ENCODE data around the gene PPFIBP2.
"Not testable (repeated sequence)": the region's sequence is repeated elsewhere in the genome, so short reads cannot be mapped to it uniquely, and the experiment has no call there.

Gene PPFIBP2

GRCh38 chr11:7655253-7656217, 141.7 kb downstream of the PPFIBP2 start:
- Histone ChIP-seq H3K4me1 (ENCODE audit: insufficient read depth, insufficient read length) (no peaks in the 10 kb centered on the region), H3K27me3 (ENCODE audit: insufficient read depth, insufficient read length) (no peaks in the 10 kb centered on the region), H3K4me3 (ENCODE audit: insufficient read length, low read depth) (no peak overlapping the region), H3K9me3 (ENCODE audit: insufficient read depth, low read length) (no peaks in the 10 kb centered on the region), H3K36me3 (ENCODE audit: insufficient read depth, insufficient read length, low read length) (peaks cover 35% of the 10 kb centered on the region), H3K9ac (ENCODE audit: insufficient read length, low read depth) (no peak overlapping the region)
- DNase-seq (ENCODE audit: low read depth, low spot score) = no peak
- TF ChIP-seq ZNF274 (IDR thresholded peaks at IDR 0.05; ENCODE audit: low read depth, low read length) = no peak
- no peak for TF ChIP-seq SUZ12 (IDR thresholded peaks at IDR 0.05; ENCODE audit: extremely low read depth, insufficient read depth, insufficient read length)
- TF ChIP-seq YY1 (IDR thresholded peaks at IDR 0.05; ENCODE audit: insufficient read depth, insufficient read length) = no peak

GRCh38 chr11:7656704-7657103, 142.9 kb downstream of the PPFIBP2 start:
- Histone ChIP-seq H3K4me3 (ENCODE audit: insufficient read length, low read depth) (no peak overlapping the region), H3K9me3 (ENCODE audit: insufficient read depth, low read length) (no peaks in the 10 kb centered on the region), H3K27me3 (ENCODE audit: insufficient read depth, insufficient read length) (no peaks in the 10 kb centered on the region), H3K9ac (ENCODE audit: insufficient read length, low read depth) (no peak overlapping the region), H3K36me3 (ENCODE audit: insufficient read depth, insufficient read length, low read length) (peaks cover 26% of the 10 kb centered on the region), H3K4me1 (ENCODE audit: insufficient read depth, insufficient read length) (no peaks in the 10 kb centered on the region)
- DNase-seq (ENCODE audit: low read depth, low spot score) = no peak
- no peak for TF ChIP-seq ZNF274 (IDR thresholded peaks at IDR 0.05; ENCODE audit: low read depth, low read length)
- TF ChIP-seq SUZ12 (IDR thresholded peaks at IDR 0.05; ENCODE audit: extremely low read depth, insufficient read depth, insufficient read length) = no peak
- no peak for TF ChIP-seq YY1 (IDR thresholded peaks at IDR 0.05; ENCODE audit: insufficient read depth, insufficient read length)

- no peak overlapping the region for H3K4me3 ChIP-seq (ENCODE audit: insufficient read length, low read depth)
- no peak overlapping the region for H3K9ac ChIP-seq (ENCODE audit: insufficient read length, low read depth)
- H3K36me3 ChIP-seq (ENCODE audit: insufficient read depth, insufficient read length, low read length) = peaks cover 21% of the 10 kb centered on the region
- H3K4me1 ChIP-seq (ENCODE audit: insufficient read depth, insufficient read length) = no peaks in the 10 kb centered on the region
- H3K27me3 ChIP-seq (ENCODE audit: insufficient read depth, insufficient read length) = no peaks in the 10 kb centered on the region
- TF ChIP-seq YY1 (IDR thresholded peaks at IDR 0.05; ENCODE audit: insufficient read depth, insufficient read length) = no peak
- no peak for TF ChIP-seq ZNF274 (IDR thresholded peaks at IDR 0.05; ENCODE audit: low read depth, low read length)
- no peak for TF ChIP-seq SUZ12 (IDR thresholded peaks at IDR 0.05; ENCODE audit: extremely low read depth, insufficient read depth, insufficient read length)
- peak; percentile 70 for DNase-seq (ENCODE audit: low read depth, low spot score)
- H3K9me3 ChIP-seq (ENCODE audit: insufficient read depth, low read length) = no peaks in the 10 kb centered on the region
Observed at GRCh38 chr11:7657306-7658025, 143.7 kb downstream of the PPFIBP2 start.

GRCh38 chr11:7663531-7663930, 149.7 kb downstream of the PPFIBP2 start:
- Histone ChIP-seq H3K36me3 (ENCODE audit: insufficient read depth, insufficient read length, low read length) (peaks cover 45% of the 10 kb centered on the region), H3K9me3 (ENCODE audit: insufficient read depth, low read length) (peaks cover 26% of the 10 kb centered on the region)
- not testable (repeated sequence) for H3K4me3 ChIP-seq (ENCODE audit: insufficient read length, low read depth); H3K4me1 ChIP-seq (ENCODE audit: insufficient read depth, insufficient read length); DNase-seq (ENCODE audit: low read depth, low spot score); H3K9ac ChIP-seq (ENCODE audit: insufficient read length, low read depth); H3K27me3 ChIP-seq (ENCODE audit: insufficient read depth, insufficient read length)

- peaks cover 59% of the 10 kb centered on the region for H3K36me3 ChIP-seq (ENCODE audit: insufficient read depth, insufficient read length, low read length)
- H3K4me1 ChIP-seq (ENCODE audit: insufficient read depth, insufficient read length) = peaks cover 2% of the 10 kb centered on the region
- DNase-seq (ENCODE audit: low read depth, low spot score) = no peak
- no peak overlapping the region for H3K4me3 ChIP-seq (ENCODE audit: insufficient read length, low read depth)
- no peak overlapping the region for H3K9ac ChIP-seq (ENCODE audit: insufficient read length, low read depth)
- no peaks in the 10 kb centered on the region for H3K27me3 ChIP-seq (ENCODE audit: insufficient read depth, insufficient read length)
- H3K9me3 ChIP-seq (ENCODE audit: insufficient read depth, low read length) = peaks cover 26% of the 10 kb centered on the region
- TF ChIP-seq ZNF274 (IDR thresholded peaks at IDR 0.05; ENCODE audit: low read depth, low read length) = no peak
Observed at GRCh38 chr11:7664867-7665266, 151.1 kb downstream of the PPFIBP2 start.

GRCh38 chr11:7665473-7666291, 151.9 kb downstream of the PPFIBP2 start:
- DNase-seq (ENCODE audit: low read depth, low spot score) = no peak
- no peaks in the 10 kb centered on the region for H3K27me3 ChIP-seq (ENCODE audit: insufficient read depth, insufficient read length)
- TF ChIP-seq YY1 (IDR thresholded peaks at IDR 0.05; ENCODE audit: insufficient read depth, insufficient read length) (no peak), ZNF274 (IDR thresholded peaks at IDR 0.05; ENCODE audit: low read depth, low read length) (no peak), SUZ12 (IDR thresholded peaks at IDR 0.05; ENCODE audit: extremely low read depth, insufficient read depth, insufficient read length) (no peak)
- peaks cover 26% of the 10 kb centered on the region for H3K9me3 ChIP-seq (ENCODE audit: insufficient read depth, low read length)
- peaks cover 63% of the 10 kb centered on the region for H3K36me3 ChIP-seq (ENCODE audit: insufficient read depth, insufficient read length, low read length)
- H3K9ac ChIP-seq (ENCODE audit: insufficient read length, low read depth) = no peak overlapping the region
- peaks cover 2% of the 10 kb centered on the region for H3K4me1 ChIP-seq (ENCODE audit: insufficient read depth, insufficient read length)
- H3K4me3 ChIP-seq (ENCODE audit: insufficient read length, low read depth) = no peak overlapping the region

Measured in NT2/D1 (cell line).